HG02623 (cell line): ENCODE data around the gene TUBA1B.
A peak's percentile ranks its signal among the peaks of the same experiment; 100 is the strongest.

ENCODE experiments used
- ATAC-seq: cut with Tn5 transposase; IDR thresholded peaks from one replicate; pipeline ENCODE4 v1.9.1; 2021; ENCODE audit warnings: moderate library complexity; ENCODE audit not compliant: unreplicated experiment

The TUBA1B gene

GRCh38 chr12:49091056-49091835 is 39.9 kb downstream of the TUBA1B start:
- ATAC-seq, result no peak

- no peak for ATAC-seq
These were observed 41.1 kb downstream of the TUBA1B start for GRCh38 chr12:49089821-49090773.

GRCh38 chr12:49088932-49089330 is 42.3 kb downstream of the TUBA1B start:
- no peak for ATAC-seq

- ATAC-seq, result peak; percentile 77
These were observed 42.9 kb downstream of the TUBA1B start for GRCh38 chr12:49088150-49088931.

DNA sequence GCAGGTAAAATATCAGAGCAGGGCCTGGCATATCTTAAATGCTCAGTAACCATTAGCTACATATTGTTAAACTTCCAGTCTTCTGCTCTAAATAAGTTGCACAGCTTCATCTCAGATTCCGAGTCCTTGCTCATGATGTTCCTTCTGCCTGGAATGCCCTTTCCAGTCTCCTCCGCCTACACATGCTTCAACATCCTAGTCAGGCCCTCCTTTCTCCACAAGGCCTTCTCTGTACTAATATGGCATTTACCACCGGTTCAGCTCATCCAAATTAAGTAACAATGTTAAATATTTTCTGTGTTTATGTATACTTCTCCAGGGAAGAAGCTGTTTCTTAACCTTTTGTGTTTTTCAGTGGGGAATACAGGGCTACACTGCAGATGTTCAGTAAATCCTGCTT is 45.1 kb downstream of the TUBA1B start:
- no peak for ATAC-seq

DNA sequence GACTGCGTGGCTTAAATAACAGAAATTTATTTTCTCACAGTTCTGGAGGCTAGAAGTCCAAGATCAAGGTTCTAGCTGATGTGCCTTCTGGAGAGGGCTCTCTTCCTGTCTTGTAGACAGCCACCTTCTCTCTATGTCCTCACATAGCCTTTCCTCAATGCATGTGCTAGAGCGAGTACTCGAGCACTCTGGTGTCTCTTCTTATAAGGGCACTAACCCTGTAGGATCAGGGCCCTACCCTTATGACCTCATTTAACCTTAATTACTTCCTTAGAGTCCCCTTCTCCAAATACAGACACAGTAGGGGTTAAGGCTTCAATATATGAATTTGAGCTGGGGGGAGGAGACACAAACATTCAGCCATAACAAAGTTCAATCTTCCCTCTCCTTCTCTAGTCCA is 46.8 kb downstream of the TUBA1B start:
- ATAC-seq, result no peak

GRCh38 chr12:49079793-49080192 is 51.4 kb downstream of the TUBA1B start:
- ATAC-seq, result no peak
